HG02588 (cell line): ENCODE results near the gene ADRA2B.

Experiments used
- ATAC-seq: cut with Tn5 transposase; IDR thresholded peaks from one replicate; pipeline ENCODE4 v1.9.1; 2021; ENCODE audit warnings: mild to moderate bottlenecking, moderate library complexity; ENCODE audit not compliant: unreplicated experiment

ADRA2B gene

DNA sequence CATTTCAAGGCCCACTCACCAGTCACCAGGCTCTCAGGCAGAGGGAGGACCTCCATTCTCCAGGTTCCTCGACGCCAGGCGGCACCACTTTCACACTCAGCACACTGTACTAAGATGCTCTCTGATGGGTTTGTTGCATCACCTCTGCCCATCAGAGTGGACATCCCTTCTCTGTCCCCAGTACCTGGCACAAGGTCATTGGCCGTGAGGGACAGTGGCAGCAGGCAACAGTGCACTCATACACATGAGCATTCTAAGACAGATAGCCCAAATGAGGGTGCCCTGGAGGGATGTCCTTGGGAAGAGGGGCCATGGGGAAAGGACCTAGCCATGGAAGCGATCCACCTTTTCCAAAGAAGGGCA, 3.0 kb upstream of the ADRA2B start:
- no peak for ATAC-seq

GRCh38 chr2:96118698-96119388, 2.5 kb upstream of the ADRA2B start:
- ATAC-seq = no peak

DNA sequence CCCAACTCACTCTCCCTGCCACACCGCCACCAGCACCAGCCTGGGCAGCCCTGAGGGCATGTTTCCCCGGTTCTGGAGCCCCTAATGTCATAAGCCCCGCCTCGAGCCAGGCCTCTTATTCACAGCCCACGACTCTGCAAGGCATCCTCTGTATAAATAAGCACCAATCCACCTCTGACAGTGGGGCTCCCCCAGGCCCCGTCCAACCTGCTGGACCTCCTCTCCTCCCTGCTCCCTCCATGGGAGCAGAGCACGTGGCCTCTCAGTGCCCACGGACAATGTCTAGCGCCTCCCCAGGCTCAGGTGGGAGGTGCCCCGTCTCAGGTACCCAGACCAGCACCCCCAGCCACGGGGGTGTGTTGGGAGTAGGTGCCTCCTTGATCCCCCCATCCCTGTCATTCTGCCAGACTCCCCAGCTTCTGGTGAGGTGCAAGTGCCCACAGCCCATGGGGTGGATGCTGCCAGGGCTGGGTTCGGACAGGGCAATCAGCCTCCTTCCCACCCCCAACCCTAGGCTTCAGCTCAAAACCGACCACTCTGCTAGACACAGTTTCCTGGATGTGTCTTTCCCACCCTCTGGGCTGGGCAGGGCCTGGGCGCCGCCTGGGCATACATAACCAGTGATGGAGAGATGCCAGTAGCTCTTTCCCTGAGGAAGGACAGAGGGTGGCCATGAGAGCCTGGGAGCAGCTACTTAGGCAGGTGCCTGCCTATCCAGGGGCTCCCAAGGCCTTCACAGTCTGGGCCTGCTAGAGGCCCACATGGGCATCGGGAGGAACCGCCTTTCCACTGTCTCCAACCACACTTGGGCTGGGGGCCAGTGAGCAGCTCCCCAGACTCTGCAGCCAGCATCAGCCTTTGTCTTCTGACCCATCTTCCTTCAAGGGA, 1.6 kb upstream of the ADRA2B start:
- ATAC-seq = no peak

- ATAC-seq = peak; percentile 73
Observed at GRCh38 chr2:96116879-96117533, 635 bp upstream of the ADRA2B start.

DNA sequence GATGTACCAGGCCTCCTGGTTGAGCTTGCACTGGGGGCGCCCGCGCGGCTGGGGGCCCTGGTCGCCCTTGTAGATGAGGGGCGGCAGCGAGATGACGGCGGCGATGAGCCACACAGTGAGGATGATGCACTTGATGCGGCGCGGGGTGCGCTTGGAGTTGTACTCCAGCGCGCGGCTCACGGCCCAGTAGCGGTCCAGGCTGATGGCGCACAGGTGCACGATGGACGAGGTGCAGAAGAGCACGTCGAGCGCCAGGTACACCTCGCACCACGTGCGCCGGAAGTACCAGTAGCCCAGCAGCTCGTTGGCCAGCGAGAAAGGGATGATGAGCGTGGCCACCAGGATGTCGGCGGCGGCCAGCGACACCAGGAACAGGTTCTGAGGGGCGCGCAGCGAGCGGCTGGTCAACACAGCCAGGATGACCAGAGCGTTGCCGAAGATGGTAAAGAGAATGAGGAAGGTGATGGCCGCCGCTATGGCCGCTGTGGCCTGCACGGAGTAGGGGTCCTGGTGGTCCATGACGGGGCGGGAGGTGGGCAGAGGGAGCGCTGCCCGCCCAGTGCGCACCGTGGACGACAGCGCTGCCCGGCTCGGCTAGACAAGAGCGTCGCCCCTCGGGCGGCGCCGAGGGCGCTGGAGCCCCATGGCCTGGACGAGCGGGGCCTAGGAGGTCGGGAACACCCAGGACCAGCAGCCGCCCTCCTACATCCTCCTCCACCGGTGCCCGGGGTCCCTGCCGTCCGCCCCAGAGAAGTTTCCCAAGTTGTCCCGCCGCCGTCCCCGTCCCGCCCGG, 544 bp downstream of the ADRA2B start:
- ATAC-seq = no peak

GRCh38 chr2:96114903-96115581, 1.3 kb downstream of the ADRA2B start:
- no peak for ATAC-seq

- no peak for ATAC-seq
Observed at GRCh38 chr2:96114546-96114902, 1.8 kb downstream of the ADRA2B start.

DNA sequence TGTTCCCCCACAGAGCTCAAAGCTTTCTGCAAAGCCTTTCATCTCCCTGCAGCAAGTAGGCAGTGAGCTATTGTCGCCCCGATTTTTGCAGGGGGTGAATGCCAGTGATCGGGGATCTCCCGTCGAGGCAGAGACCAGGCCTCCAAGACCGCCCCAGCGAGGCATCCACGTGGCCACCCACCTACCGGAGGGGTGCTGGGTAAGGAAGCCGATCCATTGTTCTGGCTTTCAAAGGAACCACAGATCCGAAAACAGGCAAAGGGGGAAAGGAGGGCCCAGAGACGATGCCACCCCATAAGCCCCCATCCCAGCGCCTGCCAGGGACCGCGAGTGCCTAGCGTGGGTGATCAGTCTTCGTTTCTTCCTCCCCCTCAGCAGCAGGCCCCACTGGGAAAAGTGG, 2.4 kb downstream of the ADRA2B start:
- ATAC-seq = no peak

DNA sequence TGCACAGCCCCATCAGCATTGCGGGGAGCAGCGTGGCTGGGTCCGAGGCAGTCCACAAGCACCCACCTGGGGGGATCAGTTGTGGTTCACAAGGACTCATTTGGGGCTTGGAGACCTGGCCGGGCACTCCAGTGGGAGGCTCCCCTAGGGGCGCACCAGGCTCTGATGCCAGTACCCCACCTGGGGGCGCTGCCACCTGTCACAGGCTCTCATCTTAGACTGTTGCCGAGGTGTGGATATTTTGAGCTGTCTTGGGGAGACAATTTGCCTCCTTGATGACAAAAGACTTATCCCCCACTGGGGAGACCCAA, 3.0 kb downstream of the ADRA2B start:
- no peak for ATAC-seq

DNA sequence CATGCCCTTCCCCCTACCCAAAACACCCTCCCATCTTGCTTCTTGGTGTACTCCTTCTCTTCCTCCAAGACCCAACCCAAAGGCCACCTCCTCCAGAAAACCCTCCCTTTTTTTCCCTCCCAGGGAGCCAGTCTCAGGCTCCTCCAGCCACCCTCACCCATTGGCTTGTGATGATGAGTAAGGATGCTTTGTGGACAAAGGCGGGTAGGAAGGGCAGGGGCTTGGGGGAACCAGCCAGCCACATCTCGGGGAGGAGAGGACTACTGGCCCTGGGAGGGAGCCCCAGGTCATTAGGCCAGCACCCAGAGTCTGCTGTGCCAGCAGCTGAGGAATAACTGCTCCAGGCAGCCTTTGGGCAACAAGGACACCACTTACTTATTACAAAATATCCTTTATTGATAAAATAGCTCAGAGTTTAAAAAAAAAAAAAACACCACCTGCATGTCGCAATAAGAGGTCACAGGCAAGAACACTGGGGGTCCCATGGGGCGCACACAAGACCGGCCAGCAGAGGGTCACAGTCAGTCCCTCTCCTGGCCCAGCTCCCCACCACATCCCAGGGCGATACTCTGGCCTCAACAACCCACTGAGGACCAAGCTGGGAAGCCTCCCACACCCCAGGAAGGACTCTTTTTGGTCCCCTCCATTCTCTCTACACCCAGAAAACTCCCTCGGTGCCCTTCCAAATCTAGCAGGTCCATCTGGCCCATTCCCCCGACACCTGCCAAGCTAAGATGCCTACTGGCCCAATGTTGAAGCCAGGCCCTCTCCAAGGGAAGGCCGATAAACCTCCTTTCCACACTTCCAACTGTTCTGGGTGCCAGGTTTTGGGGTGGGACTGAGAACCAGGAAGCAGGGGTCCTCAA, 3.6 kb downstream of the ADRA2B start:
- ATAC-seq = no peak

GRCh38 chr2:96111823-96112500, 4.4 kb downstream of the ADRA2B start:
- ATAC-seq = no peak

- no peak for ATAC-seq
Observed at GRCh38 chr2:96111257-96111640, 5.1 kb downstream of the ADRA2B start.

DNA sequence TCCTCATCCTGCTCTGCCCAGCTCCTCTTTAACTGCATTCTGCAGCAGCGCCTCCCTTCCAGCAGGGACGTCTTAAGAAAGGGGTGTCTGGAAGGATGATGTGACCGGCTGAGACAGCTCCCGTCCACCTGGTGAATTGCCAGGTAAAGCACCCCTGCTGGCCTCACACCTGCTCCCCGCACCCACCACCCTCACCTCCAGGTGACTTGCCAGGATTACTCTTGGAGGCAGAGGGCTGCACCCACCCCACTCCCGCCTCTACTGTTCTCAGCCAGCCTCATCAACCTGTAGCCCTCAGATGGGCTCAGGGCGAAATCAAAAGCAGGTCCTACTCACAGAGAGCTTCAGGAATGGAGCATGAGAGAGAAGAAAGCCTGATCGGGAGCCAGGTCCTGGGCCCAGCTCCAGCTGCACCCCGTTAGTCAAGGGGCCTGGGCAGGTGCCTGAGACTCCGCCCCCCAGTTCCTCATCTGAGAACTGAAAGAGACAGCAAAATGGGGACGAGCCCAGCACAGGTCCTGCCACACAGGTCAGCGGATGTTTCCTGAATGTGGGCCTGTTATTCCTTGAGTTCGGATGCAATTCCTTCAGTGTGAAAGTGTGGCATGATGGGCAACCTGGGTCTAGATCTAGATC, 5.6 kb downstream of the ADRA2B start:
- no peak for ATAC-seq

GRCh38 chr2:96109931-96110511, 6.3 kb downstream of the ADRA2B start:
- no peak for ATAC-seq

DNA sequence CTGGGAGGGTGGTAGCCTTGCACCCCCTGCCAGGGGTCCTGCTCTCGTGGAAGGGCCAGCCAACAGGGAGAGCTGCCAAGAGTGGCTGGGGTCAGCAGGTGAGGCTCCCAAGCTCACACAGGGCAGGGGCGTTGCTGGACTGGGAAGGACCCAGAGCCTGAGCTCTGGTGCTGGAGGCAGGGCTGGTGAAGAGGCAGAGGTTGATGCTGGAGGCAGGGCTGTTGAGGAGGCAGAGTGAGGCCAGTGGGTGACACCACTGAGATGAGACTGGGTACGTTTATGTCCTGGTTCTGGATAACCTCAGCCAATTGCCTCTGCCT, 7.0 kb downstream of the ADRA2B start:
- no peak for ATAC-seq

DNA sequence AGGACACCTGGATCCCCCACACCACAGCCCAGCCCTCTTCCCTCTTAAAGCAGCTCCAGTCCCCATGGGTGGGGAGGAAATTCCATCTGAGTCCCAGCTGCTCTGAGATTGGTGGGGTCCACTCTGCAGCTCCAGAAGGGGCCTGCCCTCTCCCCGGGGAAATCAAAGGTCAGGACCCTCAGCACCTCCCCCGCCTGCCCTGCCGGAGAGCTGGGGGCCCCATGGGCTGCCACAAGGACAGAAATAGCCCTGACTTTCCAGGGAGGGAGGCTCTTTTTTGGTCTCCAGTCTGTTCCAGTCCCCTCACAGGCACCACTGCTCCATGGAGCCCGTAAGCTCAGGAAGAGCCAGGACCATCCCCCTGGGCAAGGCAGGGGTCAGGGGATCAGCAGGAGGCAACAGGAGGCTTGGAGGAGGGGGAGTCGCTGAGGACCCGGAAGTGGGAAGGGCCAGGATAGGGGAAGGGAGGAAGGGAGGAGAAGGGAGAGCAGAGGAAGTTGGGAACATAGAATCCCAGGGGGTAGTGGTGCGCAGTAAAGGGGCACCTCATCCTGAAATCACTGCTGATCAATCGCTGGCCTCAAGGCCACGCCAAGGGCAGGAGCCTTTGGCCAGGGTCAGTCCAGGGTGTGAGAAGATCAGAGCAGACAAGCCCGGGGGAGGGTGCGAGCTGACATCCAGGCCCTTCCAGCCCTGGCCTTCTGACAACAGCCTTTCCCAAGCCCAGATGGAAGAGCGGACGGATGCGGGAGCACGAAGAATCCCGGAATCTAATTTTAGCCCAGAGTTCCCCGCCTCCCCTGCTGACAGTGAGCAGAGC, 7.6 kb downstream of the ADRA2B start:
- no peak for ATAC-seq

DNA sequence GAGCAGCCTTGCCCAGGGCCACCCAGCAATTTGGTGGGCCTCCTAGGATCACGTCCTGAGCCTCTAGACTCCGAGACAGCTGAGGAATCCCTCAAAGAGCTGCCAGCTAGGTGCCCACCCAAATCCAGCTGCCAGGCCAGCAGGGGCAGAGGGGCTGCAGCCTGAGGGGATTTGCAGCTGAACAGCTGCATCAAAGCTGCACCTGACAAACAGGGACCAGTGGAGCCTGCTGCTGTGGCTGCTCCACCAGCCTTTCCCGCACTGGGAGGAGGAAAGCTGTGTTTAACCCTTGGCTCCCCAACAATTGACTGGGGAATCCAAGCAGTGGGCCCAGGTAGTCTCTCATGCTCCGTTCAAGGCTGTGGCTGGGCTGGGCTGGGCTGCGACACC, 8.2 kb downstream of the ADRA2B start:
- ATAC-seq = no peak

GRCh38 chr2:96107708-96108065, 8.7 kb downstream of the ADRA2B start:
- ATAC-seq = no peak
